ENCODE measurements around the gene FKBP2. TPM values are rescaled to one million over a fixed set of nuclear protein-coding genes. Genes with fewer than 3 reads are reported as not detected.

The FKBP2 gene
- total RNA-seq, 1 experiment from 2014 or later = 27.8 TPM

GRCh38 chr11:64275031-64275800 lies 34.3 kb downstream of the FKBP2 start:
- in situ Hi-C loops (cut with HindIII; ENCODE audit: low sequenced_read_pairs) = loop anchor here (10.0 kb wide), 1 partner anchor 70 kb away; the partner anchor contains the start of gene FERMT3
- DNase-seq (ENCODE audit: low spot score) = no peak

GRCh38 chr11:64275841-64276240 lies 34.9 kb downstream of the FKBP2 start:
- in situ Hi-C loops (cut with HindIII; ENCODE audit: low sequenced_read_pairs) = loop anchor here (10.0 kb wide), 1 partner anchor 71 kb away; the partner anchor contains the start of gene FERMT3
- no peak for DNase-seq (ENCODE audit: low spot score)

- peak; percentile 68 for DNase-seq (ENCODE audit: low spot score)
- in situ Hi-C loops (cut with HindIII; ENCODE audit: low sequenced_read_pairs) = loop anchor here (10.0 kb wide), 1 partner anchor 72 kb away; the partner anchor contains the start of gene FERMT3
Observed at GRCh38 chr11:64276653-64277431, 35.9 kb downstream of the FKBP2 start.

GRCh38 chr11:64278576-64279190 lies 37.8 kb downstream of the FKBP2 start:
- no peak for DNase-seq (ENCODE audit: low spot score)
- in situ Hi-C loops (cut with HindIII; ENCODE audit: low sequenced_read_pairs) = loop anchor here (10.0 kb wide), 1 partner anchor 74 kb away; the partner anchor contains the start of gene FERMT3

GRCh38 chr11:64281957-64282770 lies 41.3 kb downstream of the FKBP2 start:
- in situ Hi-C loops (cut with HindIII; ENCODE audit: low sequenced_read_pairs) = no loop called here

GRCh38 chr11:64283092-64283491 lies 42.2 kb downstream of the FKBP2 start:
- in situ Hi-C loops (cut with HindIII; ENCODE audit: low sequenced_read_pairs) = no loop called here
- no peak for DNase-seq (ENCODE audit: low spot score)

More at GRCh38 chr11:64281957-64282770, 41.3 kb downstream of the FKBP2 start:
- no peak for DNase-seq (ENCODE audit: low spot score)

- peak; percentile 97 for DNase-seq (ENCODE audit: low spot score)
- in situ Hi-C loops (cut with HindIII; ENCODE audit: low sequenced_read_pairs) = no loop called here
Observed at GRCh38 chr11:64284048-64284961, 43.4 kb downstream of the FKBP2 start, which contains the start of gene BAD. Gene BAD, minus strand, starts transcription at chr11:64284665. Its CDS starts 297 bp downstream, at chr11:64284368.

GRCh38 chr11:64284962-64285884 lies 44.3 kb downstream of the FKBP2 start, which contains the start of gene GPR137:
Gene GPR137, plus strand, starts transcription at chr11:64285848. Its CDS starts 677 bp downstream, at chr11:64286525.
- in situ Hi-C loops (cut with HindIII; ENCODE audit: low sequenced_read_pairs) = no loop called here
- peak; percentile 82 for DNase-seq (ENCODE audit: low spot score)

GRCh38 chr11:64285885-64286800 lies 45.2 kb downstream of the FKBP2 start:
- peak; percentile 64 for DNase-seq (ENCODE audit: low spot score)
- in situ Hi-C loops (cut with HindIII; ENCODE audit: low sequenced_read_pairs) = no loop called here

GRCh38 chr11:64286801-64287159 lies 45.9 kb downstream of the FKBP2 start:
- in situ Hi-C loops (cut with HindIII; ENCODE audit: low sequenced_read_pairs) = no loop called here
- DNase-seq (ENCODE audit: low spot score) = no peak

- in situ Hi-C loops (cut with HindIII; ENCODE audit: low sequenced_read_pairs) = no loop called here
- no peak for DNase-seq (ENCODE audit: low spot score)
Observed at GRCh38 chr11:64287676-64288352, 46.9 kb downstream of the FKBP2 start.

GRCh38 chr11:64288353-64288750 lies 47.5 kb downstream of the FKBP2 start:
- DNase-seq (ENCODE audit: low spot score) = no peak
- in situ Hi-C loops (cut with HindIII; ENCODE audit: low sequenced_read_pairs) = no loop called here

GRCh38 chr11:64289002-64289564 lies 48.2 kb downstream of the FKBP2 start:
- in situ Hi-C loops (cut with HindIII; ENCODE audit: low sequenced_read_pairs) = no loop called here

GRCh38 chr11:64290352-64291261 lies 49.7 kb downstream of the FKBP2 start:
- no peak for DNase-seq (ENCODE audit: low spot score)

More at GRCh38 chr11:64289002-64289564, 48.2 kb downstream of the FKBP2 start:
- DNase-seq (ENCODE audit: low spot score) = no peak

More at GRCh38 chr11:64290352-64291261, 49.7 kb downstream of the FKBP2 start:
- in situ Hi-C loops (cut with HindIII; ENCODE audit: low sequenced_read_pairs) = no loop called here

Measured in G401 (cell line).